Breast epithelium (tissue), 3 donors: ENCODE data around the gene TRPM2.

Experiments
- CTCF ChIP-seq, 3 donors: fragments of 450-650 bp; IDR thresholded peaks; one replicate each; pipeline ENCODE4 v1.5.1; 2016 to 2017; ENCODE audit warnings: antibody characterized with exemption in 3 of 3, mild to moderate bottlenecking in 3 of 3, moderate library complexity in 3 of 3
- POLR2A ChIP-seq: fragments of 450-650 bp; IDR thresholded peaks from one replicate; pipeline ENCODE4 v1.6.1; 2016; ENCODE audit warnings: antibody characterized with exemption, mild to moderate bottlenecking, moderate library complexity
- POLR2AphosphoS5 ChIP-seq, 3 donors: sonication (generic); formaldehyde crosslinking; IDR thresholded peaks; one replicate each; pipeline ENCODE4 v1.6.1; 2017; ENCODE audit warnings: antibody characterized with exemption in 3 of 3

- TF ChIP-seq POLR2AphosphoS5 (IDR thresholded peaks at IDR 0.05) (no peak), CTCF (IDR thresholded peaks at IDR 0.05) (no peak), POLR2A (no peak)
Measured at GRCh38 chr21:44337449-44337848, 16.0 kb upstream of the TRPM2 start.
